Keratinocyte (primary cell): ENCODE measurements around the gene FUT8. TPM values are rescaled to one million over a fixed set of nuclear protein-coding genes. Genes with fewer than 3 reads are reported as not detected.

ENCODE experiments used
- DNase-seq: peaks from one replicate; pipeline ENCODE4 v3.0.0-alpha.2; 2011; ENCODE audit warnings: low read depth, missing footprints, low spot score
- FAIRE-seq: peaks from 2 replicates; lab custom pipeline; 2011; peaks lifted over from hg19 to GRCh38; lab: Jason Lieb, UNC
- H2AFZ ChIP-seq: 2 replicates; pipeline ENCODE4 v1.6.0; 2012; ENCODE audit warnings: low read length, control low read depth, inconsistent platforms; ENCODE audit not compliant: control insufficient read depth
- H3K27ac ChIP-seq: 2 replicates; pipeline ENCODE4 v1.5.1; 2011; ENCODE audit warnings: low read length; ENCODE audit not compliant: control insufficient read depth, insufficient read depth
- H3K27me3 ChIP-seq: 3 replicates; pipeline ENCODE4 v1.6.0; 2011; ENCODE audit warnings: low read length; ENCODE audit not compliant: control insufficient read depth, insufficient read depth; ENCODE audit errors: extremely low read depth
- H3K36me3 ChIP-seq, 2 experiments: 2 replicates in 1 of 2; 3 replicates in 1 of 2; pipeline ENCODE4 v1.5.1; 2011; ENCODE audit warnings: low read length in 2 of 2, mild to moderate bottlenecking in 1 of 2; ENCODE audit not compliant: control insufficient read depth in 2 of 2, insufficient read depth in 2 of 2; ENCODE audit errors: extremely low read depth in 1 of 2
- H3K4me1 ChIP-seq: 3 replicates; pipeline ENCODE4 v1.5.1; 2011; ENCODE audit warnings: low read length; ENCODE audit not compliant: control insufficient read depth, insufficient read depth; ENCODE audit errors: extremely low read depth
- H3K4me2 ChIP-seq: 3 replicates; pipeline ENCODE4 v1.6.0; 2011; ENCODE audit warnings: low read depth, low read length; ENCODE audit not compliant: control insufficient read depth, insufficient read depth; ENCODE audit errors: extremely low read depth
- H3K4me3 ChIP-seq, 3 experiments: fragments of 200-600 bp in 1 of 3; sonication (generic) in 1 of 3; 2 replicates in 2 of 3; 3 replicates in 1 of 3; pipeline ENCODE4 v1.5.1; 2011 to 2016; ENCODE audit warnings: low read length in 3 of 3, mild to moderate bottlenecking in 3 of 3, control low read depth in 2 of 3, inconsistent platforms in 1 of 3, low read depth in 1 of 3, mixed read lengths in 1 of 3, mixed run types in 1 of 3, moderate library complexity in 1 of 3; ENCODE audit not compliant: control insufficient read depth in 2 of 3, insufficient read depth in 2 of 3; ENCODE audit errors: extremely low read depth in 1 of 3
- H3K79me2 ChIP-seq: 2 replicates; pipeline ENCODE4 v1.6.0; 2012; ENCODE audit warnings: low read length; ENCODE audit not compliant: control insufficient read depth, insufficient read depth
- H3K9ac ChIP-seq: 3 replicates; pipeline ENCODE4 v1.6.0; 2011; ENCODE audit warnings: low read length; ENCODE audit not compliant: control insufficient read depth, insufficient read depth; ENCODE audit errors: extremely low read depth
- H3K9me1 ChIP-seq: 3 replicates; pipeline ENCODE4 v1.6.0; 2011; ENCODE audit warnings: low read length; ENCODE audit not compliant: control insufficient read depth, insufficient read depth; ENCODE audit errors: extremely low read depth
- H3K9me3 ChIP-seq: 2 replicates; pipeline ENCODE4 v1.5.1; 2012; ENCODE audit warnings: low read depth, low read length; ENCODE audit not compliant: control insufficient read depth
- H4K20me1 ChIP-seq: 3 replicates; pipeline ENCODE4 v1.6.0; 2011; ENCODE audit warnings: low read length; ENCODE audit not compliant: control insufficient read depth, insufficient read depth; ENCODE audit errors: extremely low read depth
- EZH2 ChIP-seq: IDR thresholded peaks from one replicate; pipeline ENCODE4 v1.6.1; 2012; ENCODE audit warnings: inconsistent platforms, mild to moderate bottlenecking, low read length, moderate library complexity
- dilution Hi-C: fragments of 300-500 bp; cut with MboI; formaldehyde crosslinking; loops from one replicate; pipeline ENCODE4 v1.7.0; 2020; ENCODE audit warnings: low sequenced_read_pairs; ENCODE audit not compliant: extremely low pct_ligation_motif_present
- polyA plus RNA-seq, 5 experiments: library from polyadenylated mRNA; depleted of rRNA in 3 of 5; stranded (reverse) in 3 of 5; stranded (forward) in 1 of 5; unstranded in 1 of 5; fragments of >200 nt; gene quantifications; 1 replicate in 1 of 5; 2 replicates in 3 of 5; 3 replicates in 1 of 5; pipeline versions ENCODE4 v1.2.1 to v1.2.3, GENCODE V29; 2011 to 2012; ENCODE audit warnings: missing spikeins in 2 of 5, low read depth in 1 of 5, low replicate concordance in 1 of 5
- TF ChIP-seq, protein P1 (sequence below), 3 experiments: IDR thresholded peaks in 1 of 3; conservative IDR thresholded peaks in 1 of 3; optimal IDR thresholded peaks in 1 of 3; 2 replicates in 2 of 3; 3 replicates in 1 of 3; pipeline versions ENCODE3 to v1.5.1; 2011; ENCODE audit warnings: low read length in 3 of 3, mild to moderate bottlenecking in 3 of 3, moderate library complexity in 2 of 3, control low read depth in 1 of 3, inconsistent platforms in 1 of 3; ENCODE audit not compliant: insufficient read depth in 2 of 3; ENCODE audit errors: extremely low read depth in 1 of 3

Gene FUT8
- polyA plus RNA-seq, 1 donor (not counting 4 experiments of a cell fraction or from before 2014, with no cell fraction given), result 12.5 TPM

DNA sequence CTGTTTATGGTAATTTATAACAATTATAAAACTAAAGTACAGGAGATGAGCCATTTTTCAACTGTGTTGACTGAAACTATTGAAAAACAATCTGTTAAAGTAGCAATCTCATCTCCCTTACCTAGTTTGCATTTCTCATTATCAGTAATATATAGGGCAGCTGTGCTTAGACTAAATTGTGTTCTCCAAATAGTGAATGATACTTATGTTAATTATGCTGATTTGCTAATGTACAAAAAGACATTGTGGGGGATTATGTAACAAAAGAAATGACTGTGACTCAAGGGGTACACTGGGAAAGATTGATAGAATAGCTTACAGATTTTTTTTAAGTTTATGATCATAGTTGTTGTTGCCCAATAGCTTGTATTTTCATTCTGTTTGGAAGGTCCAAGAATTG lies 207.7 kb downstream of the FUT8 start:
- dilution Hi-C loops, result no loop called here
- Histone ChIP-seq H3K4me1 (no peaks in the 10 kb centered on the region), H3K9ac (no peak overlapping the region), H3K36me3 (no peaks in the 10 kb centered on the region), H3K27me3 (no peaks in the 10 kb centered on the region), H3K9me3 (no peaks in the 10 kb centered on the region), H3K27ac (no peak overlapping the region), H3K9me1 (no peaks in the 10 kb centered on the region), H4K20me1 (no peaks in the 10 kb centered on the region), H3K79me2 (no peaks in the 10 kb centered on the region), H3K4me2 (no peak overlapping the region), H3K4me3 (no peak overlapping the region), H2AFZ (no peak overlapping the region)
- no peak for FAIRE-seq
- TF ChIP-seq, protein P1, sequence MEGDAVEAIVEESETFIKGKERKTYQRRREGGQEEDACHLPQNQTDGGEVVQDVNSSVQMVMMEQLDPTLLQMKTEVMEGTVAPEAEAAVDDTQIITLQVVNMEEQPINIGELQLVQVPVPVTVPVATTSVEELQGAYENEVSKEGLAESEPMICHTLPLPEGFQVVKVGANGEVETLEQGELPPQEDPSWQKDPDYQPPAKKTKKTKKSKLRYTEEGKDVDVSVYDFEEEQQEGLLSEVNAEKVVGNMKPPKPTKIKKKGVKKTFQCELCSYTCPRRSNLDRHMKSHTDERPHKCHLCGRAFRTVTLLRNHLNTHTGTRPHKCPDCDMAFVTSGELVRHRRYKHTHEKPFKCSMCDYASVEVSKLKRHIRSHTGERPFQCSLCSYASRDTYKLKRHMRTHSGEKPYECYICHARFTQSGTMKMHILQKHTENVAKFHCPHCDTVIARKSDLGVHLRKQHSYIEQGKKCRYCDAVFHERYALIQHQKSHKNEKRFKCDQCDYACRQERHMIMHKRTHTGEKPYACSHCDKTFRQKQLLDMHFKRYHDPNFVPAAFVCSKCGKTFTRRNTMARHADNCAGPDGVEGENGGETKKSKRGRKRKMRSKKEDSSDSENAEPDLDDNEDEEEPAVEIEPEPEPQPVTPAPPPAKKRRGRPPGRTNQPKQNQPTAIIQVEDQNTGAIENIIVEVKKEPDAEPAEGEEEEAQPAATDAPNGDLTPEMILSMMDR (optimal IDR thresholded peaks at IDR 0.05 in 1 of 3, IDR thresholded peaks at IDR 0.05 in 1 of 3, conservative IDR thresholded peaks at IDR 0.05 in 1 of 3; ENCODE audit: extremely low read depth in 1 of 3, insufficient read depth in 2 of 3, low read length in 3 of 3), result no peak
- no peak for TF ChIP-seq EZH2
- no peak for DNase-seq

DNA sequence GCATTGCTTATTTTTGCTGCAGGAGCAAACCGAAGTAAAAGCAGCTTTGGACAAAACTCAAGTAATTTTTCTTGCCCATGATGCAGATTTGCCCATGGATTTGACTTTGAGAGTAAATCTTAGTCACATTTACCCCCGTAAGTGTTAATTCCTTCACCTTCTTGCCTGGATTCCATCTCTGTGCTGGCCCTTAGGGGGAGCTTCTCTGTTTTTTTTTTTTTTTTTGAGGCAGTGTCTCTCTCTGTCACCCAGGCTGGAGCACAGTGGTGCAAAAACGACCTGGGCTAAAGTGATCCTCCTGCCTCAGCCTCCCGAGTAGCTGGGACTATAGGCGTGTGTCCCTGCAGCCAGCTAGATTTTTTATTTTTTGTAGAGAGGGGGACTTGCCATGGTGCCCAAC lies 210.2 kb downstream of the FUT8 start:
- H4K20me1 ChIP-seq, result no peaks in the 10 kb centered on the region
- H3K27ac ChIP-seq, result no peak overlapping the region
- no peak overlapping the region for H2AFZ ChIP-seq
- dilution Hi-C loops, result no loop called here
- no peaks in the 10 kb centered on the region for H3K4me1 ChIP-seq
- H3K4me3 ChIP-seq, result no peak overlapping the region
- H3K79me2 ChIP-seq, result no peaks in the 10 kb centered on the region
- H3K27me3 ChIP-seq, result no peaks in the 10 kb centered on the region
- H3K9me3 ChIP-seq, result no peaks in the 10 kb centered on the region
- FAIRE-seq (no peak), DNase-seq (no peak)
- no peaks in the 10 kb centered on the region for H3K36me3 ChIP-seq
- H3K9me1 ChIP-seq, result no peaks in the 10 kb centered on the region
- H3K4me2 ChIP-seq, result no peak overlapping the region
- TF ChIP-seq, protein P1 (optimal IDR thresholded peaks at IDR 0.05 in 1 of 3, IDR thresholded peaks at IDR 0.05 in 1 of 3, conservative IDR thresholded peaks at IDR 0.05 in 1 of 3; ENCODE audit: extremely low read depth in 1 of 3, insufficient read depth in 2 of 3, low read length in 3 of 3), result no peak
- TF ChIP-seq EZH2, result no peak
- H3K9ac ChIP-seq, result no peak overlapping the region
